ENCODE measurements around the gene GNA12.

Gene GNA12

GRCh38 chr7:2810682-2811415 lies 33.3 kb downstream of the GNA12 start:
- Mint-ChIP-seq H3K9me3 (no peaks in the 10 kb centered on the region), H3K36me3 (ENCODE audit: low read depth) (no peaks in the 10 kb centered on the region), H3K27ac (no peak overlapping the region), H3K4me3 (no peak overlapping the region), H3K4me1 (peaks cover 10% of the 10 kb centered on the region), H3K27me3 (no peaks in the 10 kb centered on the region)
- ATAC-seq (no peak), DNase-seq (no peak)

DNA sequence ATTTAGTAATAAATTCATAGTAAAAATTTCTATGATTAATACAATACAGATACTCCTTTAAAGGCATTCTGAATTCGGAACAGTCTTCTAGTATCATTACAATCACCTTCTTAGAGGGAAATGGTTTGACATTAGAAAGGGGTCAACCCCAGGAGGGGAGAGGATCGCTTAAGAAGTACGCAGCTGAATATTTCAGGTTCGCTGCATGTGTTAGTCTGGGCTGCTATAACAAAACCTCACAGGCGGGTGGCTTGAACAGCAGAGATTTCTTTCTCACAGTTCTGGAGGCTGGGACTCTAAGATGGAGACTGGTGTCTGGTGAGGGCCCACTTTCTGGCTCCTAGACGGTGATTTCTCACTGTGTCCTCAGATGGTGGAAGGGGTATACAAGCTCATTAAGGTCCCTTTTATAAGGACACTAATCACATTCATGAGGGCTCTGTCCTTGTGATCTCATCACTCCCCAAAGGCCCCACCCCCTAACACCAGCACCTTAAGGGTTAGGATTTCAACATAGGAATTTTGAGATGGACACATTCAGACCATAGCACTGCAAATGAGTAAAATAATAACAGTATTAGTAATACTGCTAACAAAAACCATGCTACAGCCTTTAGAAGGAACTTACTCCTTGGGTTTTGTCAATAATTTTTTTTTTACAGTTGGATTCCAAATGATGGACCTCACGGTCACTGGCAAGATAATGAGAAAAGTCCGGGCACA lies 34.0 kb downstream of the GNA12 start:
- H3K36me3 Mint-ChIP-seq (ENCODE audit: low read depth) = no peaks in the 10 kb centered on the region
- peaks cover 10% of the 10 kb centered on the region for H3K4me1 Mint-ChIP-seq
- no peak overlapping the region for H3K4me3 Mint-ChIP-seq
- H3K27ac Mint-ChIP-seq = no peak overlapping the region
- H3K9me3 Mint-ChIP-seq = no peaks in the 10 kb centered on the region
- DNase-seq (no peak), ATAC-seq (no peak)
- H3K27me3 Mint-ChIP-seq = no peaks in the 10 kb centered on the region

DNA sequence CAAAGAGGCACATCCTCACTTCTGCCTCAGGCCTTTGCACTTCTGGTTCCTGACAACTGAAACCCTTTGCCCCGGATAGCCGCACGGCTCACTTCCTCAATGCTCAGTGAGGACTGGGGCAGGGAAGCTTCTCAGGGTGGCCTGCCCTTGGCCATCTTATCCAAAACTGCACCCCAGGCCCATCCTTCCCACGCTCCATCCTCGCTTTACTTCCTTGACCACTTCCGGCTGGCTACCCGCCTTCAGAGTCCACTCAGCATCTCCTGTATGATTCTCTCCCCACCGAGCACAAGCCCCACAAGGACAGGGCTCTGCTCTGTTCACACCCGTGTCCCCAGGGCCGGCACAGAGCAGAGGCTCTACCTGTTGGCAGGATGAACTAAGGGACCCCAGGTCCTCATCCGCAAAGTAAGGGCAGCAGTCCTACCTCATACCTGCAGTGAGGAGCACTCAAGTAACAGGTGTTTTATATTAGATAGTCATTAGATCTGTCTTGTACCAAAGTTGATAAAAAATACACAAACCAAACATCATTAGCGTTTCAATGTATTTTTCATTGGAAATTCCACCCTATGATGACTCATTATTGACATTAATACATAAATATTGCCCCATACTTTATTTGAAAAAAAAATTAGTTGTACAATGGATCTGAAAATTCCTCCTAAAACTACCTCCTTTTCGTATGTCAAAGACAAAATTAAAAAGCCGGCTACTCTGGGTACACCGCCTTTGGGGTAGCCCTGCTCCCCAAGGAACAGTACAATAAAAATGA lies 35.0 kb downstream of the GNA12 start:
- no peak for DNase-seq
- no peaks in the 10 kb centered on the region for H3K36me3 Mint-ChIP-seq (ENCODE audit: low read depth)
- H3K4me3 Mint-ChIP-seq = no peak overlapping the region
- ATAC-seq = no peak
- H3K27me3 Mint-ChIP-seq = no peaks in the 10 kb centered on the region
- no peaks in the 10 kb centered on the region for H3K9me3 Mint-ChIP-seq
- peaks cover 12% of the 10 kb centered on the region for H3K4me1 Mint-ChIP-seq
- no peak overlapping the region for H3K27ac Mint-ChIP-seq

DNA sequence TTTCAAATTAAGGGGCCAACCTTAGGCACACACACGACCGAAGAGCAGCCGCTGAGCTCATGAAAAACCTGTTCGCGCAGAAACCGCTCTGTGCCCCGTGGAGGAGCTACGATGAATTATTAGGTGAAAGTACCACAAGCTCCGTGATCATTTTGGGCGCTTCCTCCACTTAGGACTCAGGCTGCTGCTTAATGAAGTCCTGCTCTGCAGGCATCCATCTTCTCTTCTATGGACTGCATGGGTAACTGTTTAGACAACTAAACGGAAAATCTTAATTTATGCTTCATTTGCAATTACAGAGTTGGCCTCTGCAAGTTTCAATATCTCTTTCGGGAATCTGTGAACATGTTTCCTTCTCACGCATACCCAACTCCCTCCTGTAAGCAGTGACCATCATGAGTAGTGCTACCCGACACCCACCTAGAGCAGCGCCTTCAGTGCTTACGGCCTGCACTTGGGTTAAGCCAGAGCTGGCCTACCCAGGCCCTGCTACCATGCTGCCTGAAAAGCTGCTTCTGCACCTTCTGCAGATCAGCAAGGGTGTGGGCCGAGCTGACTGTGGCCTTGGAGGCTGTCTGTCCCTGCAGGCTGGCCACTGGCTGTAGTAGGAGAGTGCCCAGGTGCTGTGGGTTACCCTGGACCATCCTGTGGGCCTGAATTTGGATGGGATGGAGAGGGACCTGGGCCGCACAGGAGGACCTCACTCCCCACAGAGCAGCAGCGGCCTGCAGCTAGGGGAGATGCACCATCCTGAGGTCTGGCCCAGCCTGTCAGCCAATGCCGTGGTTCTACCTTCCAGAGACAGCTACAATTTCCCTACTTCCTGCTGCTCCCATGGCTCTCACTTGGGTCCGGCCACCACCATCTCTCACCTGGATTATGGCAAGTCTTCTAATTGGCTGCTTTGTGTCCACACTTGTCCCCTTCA lies 36.0 kb downstream of the GNA12 start:
- no peaks in the 10 kb centered on the region for H3K9me3 Mint-ChIP-seq
- H3K27me3 Mint-ChIP-seq = no peaks in the 10 kb centered on the region
- peaks cover 1% of the 10 kb centered on the region for H3K36me3 Mint-ChIP-seq (ENCODE audit: low read depth)
- no peak overlapping the region for H3K4me3 Mint-ChIP-seq
- peaks cover 13% of the 10 kb centered on the region for H3K4me1 Mint-ChIP-seq
- peak; percentile 57 for ATAC-seq
- no peak for DNase-seq
- no peak overlapping the region for H3K27ac Mint-ChIP-seq

- Mint-ChIP-seq H3K4me1 (peaks cover 16% of the 10 kb centered on the region), H3K4me3 (no peak overlapping the region), H3K27ac (no peak overlapping the region), H3K36me3 (ENCODE audit: low read depth) (peaks cover 1% of the 10 kb centered on the region), H3K9me3 (no peaks in the 10 kb centered on the region), H3K27me3 (no peaks in the 10 kb centered on the region)
- DNase-seq (no peak), ATAC-seq (no peak)
Measured at GRCh38 chr7:2807460-2807844, 36.7 kb downstream of the GNA12 start.

DNA sequence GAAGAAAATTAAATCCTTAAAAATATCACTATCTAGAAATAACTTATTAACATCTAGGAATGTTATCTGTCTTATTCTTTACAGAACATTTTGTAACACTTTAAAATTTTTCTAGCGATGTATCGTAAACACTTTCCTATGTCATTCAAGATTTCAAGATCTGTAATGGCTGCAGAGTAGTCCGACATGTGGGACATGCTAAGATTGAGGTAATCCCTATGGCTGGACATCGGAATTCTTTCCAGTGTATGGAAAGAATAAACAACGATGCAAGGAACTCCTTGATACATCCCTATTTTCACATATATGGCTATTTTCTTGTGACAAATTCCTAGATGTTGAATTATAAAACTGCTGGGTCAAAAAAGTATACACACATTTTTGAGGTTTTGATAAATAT lies 37.5 kb downstream of the GNA12 start:
- Mint-ChIP-seq H3K27me3 (no peaks in the 10 kb centered on the region), H3K36me3 (ENCODE audit: low read depth) (peaks cover 1% of the 10 kb centered on the region), H3K4me1 (peaks cover 21% of the 10 kb centered on the region), H3K9me3 (no peaks in the 10 kb centered on the region), H3K4me3 (no peak overlapping the region), H3K27ac (no peak overlapping the region)
- DNase-seq (no peak), ATAC-seq (no peak)

DNA sequence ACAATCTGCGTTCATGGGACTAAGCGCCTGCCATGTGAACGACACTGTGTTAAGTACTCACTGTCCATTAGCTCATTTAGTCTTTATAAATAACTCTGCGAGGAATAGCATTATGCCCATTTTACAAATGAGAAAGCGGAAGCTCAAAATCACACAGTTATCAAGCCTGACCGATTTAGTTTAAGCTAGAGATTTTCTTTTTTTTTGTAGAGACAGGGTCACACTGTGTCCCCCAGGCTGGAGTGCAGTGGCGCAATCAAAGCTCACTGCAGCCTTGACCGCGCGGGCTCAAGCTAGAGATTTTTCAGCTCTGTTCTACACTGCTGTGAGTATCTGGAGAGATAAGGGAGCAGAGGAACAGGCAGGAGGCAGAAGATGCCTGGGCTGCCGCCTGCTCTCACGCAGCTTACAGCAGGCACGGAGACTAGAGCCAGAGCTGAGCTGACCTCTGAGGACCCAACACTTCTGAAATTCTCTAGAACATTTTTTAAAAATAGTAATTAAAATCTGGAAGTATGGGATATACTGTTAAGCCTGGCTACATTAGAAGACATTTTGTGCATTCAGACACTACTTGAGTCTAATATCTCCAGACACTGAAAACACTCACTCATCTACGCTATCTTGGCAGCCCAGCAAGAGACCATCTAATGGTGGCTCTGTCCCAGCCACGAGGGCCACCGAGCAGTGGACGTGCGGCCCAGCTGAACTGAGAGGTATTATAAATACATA lies 38.7 kb downstream of the GNA12 start:
- Mint-ChIP-seq H3K4me1 (peaks cover 33% of the 10 kb centered on the region), H3K36me3 (ENCODE audit: low read depth) (peaks cover 1% of the 10 kb centered on the region), H3K4me3 (no peak overlapping the region), H3K27me3 (no peaks in the 10 kb centered on the region), H3K27ac (no peak overlapping the region), H3K9me3 (no peaks in the 10 kb centered on the region)
- ATAC-seq = no peak
- DNase-seq = no peak

GRCh38 chr7:2804227-2804763 lies 39.8 kb downstream of the GNA12 start:
- Mint-ChIP-seq H3K36me3 (ENCODE audit: low read depth) (peaks cover 1% of the 10 kb centered on the region), H3K27me3 (no peaks in the 10 kb centered on the region), H3K4me3 (no peak overlapping the region), H3K27ac (no peak overlapping the region), H3K9me3 (no peaks in the 10 kb centered on the region), H3K4me1 (peaks cover 43% of the 10 kb centered on the region)
- ATAC-seq (no peak), DNase-seq (no peak)

DNA sequence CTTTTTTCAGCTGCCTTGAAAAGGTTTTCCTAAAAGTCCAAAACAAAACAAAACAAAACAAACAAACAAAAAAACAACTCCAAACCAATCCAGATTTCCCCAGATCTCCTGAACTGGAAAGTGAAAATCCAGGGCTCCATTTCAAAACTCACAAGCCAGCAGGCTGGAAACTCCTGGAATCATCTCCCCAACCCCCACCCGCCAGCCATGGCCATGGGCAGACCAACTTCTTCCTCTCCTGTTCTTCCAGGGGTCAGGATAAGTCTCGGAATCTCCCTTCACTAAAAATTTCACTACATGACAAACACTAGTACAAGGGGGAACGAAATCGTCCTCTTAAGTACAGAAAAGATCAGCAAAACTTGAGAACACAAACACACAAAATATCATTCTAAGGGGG lies 40.4 kb downstream of the GNA12 start:
- H3K9me3 Mint-ChIP-seq = no peaks in the 10 kb centered on the region
- peaks cover 44% of the 10 kb centered on the region for H3K4me1 Mint-ChIP-seq
- H3K27me3 Mint-ChIP-seq = no peaks in the 10 kb centered on the region
- H3K27ac Mint-ChIP-seq = no peak overlapping the region
- H3K4me3 Mint-ChIP-seq = no peak overlapping the region
- DNase-seq = no peak
- peaks cover 1% of the 10 kb centered on the region for H3K36me3 Mint-ChIP-seq (ENCODE audit: low read depth)
- no peak for ATAC-seq

GRCh38 chr7:2803342-2803692 lies 40.8 kb downstream of the GNA12 start:
- H3K27ac Mint-ChIP-seq = no peak overlapping the region
- ATAC-seq = no peak

GRCh38 chr7:2802504-2803341 lies 41.4 kb downstream of the GNA12 start:
- Mint-ChIP-seq H3K4me3 (no peak overlapping the region), H3K9me3 (no peaks in the 10 kb centered on the region), H3K27me3 (no peaks in the 10 kb centered on the region), H3K27ac (no peak overlapping the region), H3K4me1 (peaks cover 48% of the 10 kb centered on the region), H3K36me3 (ENCODE audit: low read depth) (peaks cover 1% of the 10 kb centered on the region)
- DNase-seq (no peak), ATAC-seq (no peak)

More at GRCh38 chr7:2803342-2803692, 40.8 kb downstream of the GNA12 start:
- Mint-ChIP-seq H3K4me1 (peaks cover 44% of the 10 kb centered on the region), H3K27me3 (no peaks in the 10 kb centered on the region), H3K36me3 (ENCODE audit: low read depth) (peaks cover 1% of the 10 kb centered on the region), H3K9me3 (no peaks in the 10 kb centered on the region), H3K4me3 (no peak overlapping the region)
- DNase-seq = no peak

DNA sequence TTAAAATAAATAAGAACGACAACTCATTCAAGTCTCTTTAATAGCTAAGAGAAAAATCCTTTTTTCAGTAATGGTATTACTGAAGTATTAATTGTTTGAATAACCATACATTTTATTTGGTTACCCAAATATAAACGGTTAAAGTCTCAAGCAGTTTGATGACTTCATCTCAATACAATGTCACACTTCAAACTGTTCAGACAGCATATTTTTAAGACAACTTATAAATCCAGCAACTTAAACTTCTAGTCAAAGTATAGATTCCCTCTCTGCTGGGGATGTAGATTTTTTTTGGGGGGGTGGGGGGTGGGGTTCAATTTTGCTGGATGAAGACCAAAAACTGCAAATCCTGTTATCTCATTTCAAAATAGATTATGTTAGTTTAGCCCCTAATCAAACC lies 42.0 kb downstream of the GNA12 start:
- no peak overlapping the region for H3K27ac Mint-ChIP-seq
- H3K36me3 Mint-ChIP-seq (ENCODE audit: low read depth) = peaks cover 1% of the 10 kb centered on the region
- ATAC-seq = no peak
- no peak for DNase-seq
- H3K9me3 Mint-ChIP-seq = no peaks in the 10 kb centered on the region
- no peaks in the 10 kb centered on the region for H3K27me3 Mint-ChIP-seq
- H3K4me3 Mint-ChIP-seq = no peak overlapping the region
- peaks cover 48% of the 10 kb centered on the region for H3K4me1 Mint-ChIP-seq

Measured in activated naive CD8-positive, alpha-beta T cell treated with anti-CD3 and anti-CD28 coated beads, Interleukin-2, amount 50 U/mL, for 24 hours (primary cell).